T-cell (primary cell): ENCODE data around the gene ZMYM3. TPM values are rescaled to one million over a fixed set of nuclear protein-coding genes. Genes with fewer than 3 reads are reported as not detected.
"Not testable (repeated sequence)": the region's sequence is repeated elsewhere in the genome, so short reads cannot be mapped to it uniquely, and the experiment has no call there.

Experiments
- ATAC-seq, 4 experiments: fragments of 200-7000 bp in 3 of 4; fragments of 150-1000 bp in 1 of 4; cut with Tn5 transposase; replicated peaks in 1 of 4; 1 replicate in 3 of 4; 2 replicates in 1 of 4; pipeline ENCODE4 v1.10.0; 2021; ENCODE audit warnings: moderate library complexity in 3 of 4, mild to moderate bottlenecking in 2 of 4, moderate number of reproducible peaks in 1 of 4
- CTCF ChIA-PET, 2 donors: fragments of 300-600 bp; sonication (Branson Sonifier 250); formaldehyde crosslinking; loops; one replicate each; lab custom pipeline; 2022; ENCODE audit warnings: antibody characterized with exemption in 2 of 2; lab: Charles Lee
- POLR2A ChIA-PET, 2 donors: fragments of 300-600 bp; sonication (Branson Sonifier 250); formaldehyde crosslinking; loops; one replicate each; lab custom pipeline; 2022; ENCODE audit warnings: antibody characterized with exemption in 2 of 2; lab: Charles Lee
- DNase-seq, 35 experiments: peaks; one replicate each; pipeline versions ENCODE4 v3.0.0 to v3.0.0-alpha.2; 2013 to 2023
- H3K27ac ChIP-seq: one replicate; pipeline ENCODE4 v1.5.1; 2013; ENCODE audit warnings: low read length
- H3K27me3 ChIP-seq, 2 experiments: replicated peaks in 1 of 2; 1 replicate in 1 of 2; 2 replicates in 1 of 2; pipeline versions ENCODE4 v1.6.1 to v1.7.0; 2013; ENCODE audit warnings: low read length in 1 of 2, mixed read lengths in 1 of 2; ENCODE audit not compliant: control insufficient read depth in 2 of 2, insufficient read depth in 2 of 2; ENCODE audit errors: extremely low read depth in 1 of 2
- H3K36me3 ChIP-seq, 2 donors: 1 replicate in 1 of 2; 2 replicates in 1 of 2; pipeline versions ENCODE4 v1.6.1 to v1.7.0; 2013; ENCODE audit warnings: low read length in 1 of 2; ENCODE audit not compliant: control insufficient read depth in 2 of 2, insufficient read depth in 1 of 2; ENCODE audit errors: extremely low read depth in 1 of 2
- H3K4me1 ChIP-seq, 2 experiments: 1 replicate in 1 of 2; 2 replicates in 1 of 2; pipeline versions ENCODE4 v1.6.1 to v1.7.0; 2013; ENCODE audit warnings: low read length in 2 of 2, mixed read lengths in 1 of 2; ENCODE audit not compliant: insufficient read depth in 2 of 2, control insufficient read depth in 1 of 2; ENCODE audit errors: extremely low read depth in 1 of 2
- H3K4me3 ChIP-seq, 2 donors: 1 replicate in 1 of 2; 2 replicates in 1 of 2; pipeline versions ENCODE4 v1.5.1 to v1.7.0; 2013; ENCODE audit warnings: mild to moderate bottlenecking in 2 of 2, low read length in 1 of 2, moderate library complexity in 1 of 2; ENCODE audit not compliant: control insufficient read depth in 1 of 2; ENCODE audit errors: extremely low read depth in 1 of 2
- H3K9me3 ChIP-seq: 2 replicates; pipeline ENCODE4 v1.7.0; 2013
- H3K27ac Mint-ChIP-seq, 2 donors: one replicate each; pipeline ENCODE4 v1.8.0; 2020 to 2021; ENCODE audit warnings: mild to moderate bottlenecking in 2 of 2, mixed read lengths in 2 of 2
- H3K27me3 Mint-ChIP-seq, 2 donors: one replicate each; pipeline ENCODE4 v1.8.0; 2021 to 2022; ENCODE audit warnings: mixed read lengths in 2 of 2
- H3K36me3 Mint-ChIP-seq: one replicate; pipeline ENCODE4 v1.8.0; 2021; ENCODE audit warnings: mixed read lengths
- H3K4me1 Mint-ChIP-seq, 3 donors: one replicate each; pipeline ENCODE4 v1.8.0; 2020 to 2022; ENCODE audit warnings: mixed read lengths in 3 of 3, mild to moderate bottlenecking in 1 of 3
- H3K4me3 Mint-ChIP-seq, 3 donors: one replicate each; pipeline ENCODE4 v1.8.0; 2020 to 2022; ENCODE audit warnings: mild to moderate bottlenecking in 3 of 3, mixed read lengths in 3 of 3, moderate library complexity in 3 of 3
- H3K9me3 Mint-ChIP-seq, 3 donors: one replicate each; pipeline ENCODE4 v1.8.0; 2020 to 2022; ENCODE audit warnings: mixed read lengths in 3 of 3
- WGBS: methylation state at CpG from one replicate; pipeline ENCODE4 v1.1.5; 2013; ENCODE audit warnings: missing lambda C conversion rate; ENCODE audit not compliant: insufficient coverage; 5-methylcytosine and 5-hydroxymethylcytosine counted together
- total RNA-seq, 35 experiments: library from RNA in 6 of 35; stranded (reverse) in 6 of 35; fragments of 120-200 nt in 1 of 35; gene quantifications; one replicate each; pipeline versions ENCODE4 v1.2.1 to v1.2.4 and lab custom pipeline; 2013 to 2026

Gene ZMYM3
- total RNA-seq, result 10 to 100 TPM; 23.6 to 32.4 (median 28.7) TPM
- 13.4 TPM for total RNA-seq (2013)
- 5.2 to 64.5 (median 35.3) reads per million in 29 experiments for total RNA-seq (lab: John Stamatoyannopoulos, UW)

DNA sequence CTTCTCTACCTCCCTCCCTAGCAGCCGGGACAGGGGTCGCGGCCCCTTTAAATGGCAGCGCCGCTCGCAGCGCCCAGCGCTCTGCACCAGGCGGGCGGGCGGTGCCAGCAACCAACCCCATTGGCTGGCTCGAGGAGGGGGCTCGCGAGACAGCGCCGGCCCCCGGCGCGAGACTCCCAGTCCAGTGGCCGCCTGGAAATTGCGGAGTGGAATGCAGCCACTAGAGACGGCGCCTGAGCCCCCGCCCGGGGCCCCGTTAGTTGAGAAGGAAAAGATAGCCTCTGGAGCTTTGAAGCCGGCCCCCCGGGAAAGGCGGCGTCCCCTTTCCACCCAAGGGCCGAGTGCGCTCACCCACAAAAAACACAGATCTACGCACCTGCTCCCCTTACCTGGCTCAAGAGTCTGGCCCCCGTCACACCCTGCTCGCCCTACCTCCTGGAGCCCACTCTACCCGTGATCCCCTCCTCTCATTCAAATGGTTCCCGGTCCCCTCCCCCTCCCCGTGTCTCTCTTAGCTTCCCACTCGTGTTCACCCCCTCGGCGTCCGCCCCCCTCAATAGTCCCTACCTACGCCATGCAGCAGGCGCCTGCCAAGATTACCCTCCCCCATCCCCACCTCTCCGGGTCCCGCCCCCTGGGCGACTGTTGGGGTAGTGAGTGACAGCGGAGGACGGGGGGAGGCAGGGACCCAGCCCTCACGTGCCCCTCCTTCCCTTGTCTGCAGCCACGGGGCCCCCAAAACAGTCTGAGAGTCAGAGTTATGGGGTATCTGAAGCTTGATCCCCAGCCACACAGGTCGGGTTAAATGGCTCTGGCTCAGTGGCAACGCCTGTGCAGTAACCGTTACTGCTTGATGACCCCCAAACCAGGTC, at the start of gene ZMYM3:
Gene ZMYM3, minus strand, starts transcription at position 49 of the 872 bp plus-strand sequence. CDS start 885 bp downstream, outside the sequence.
- no peaks in the 10 kb centered on the region for H3K9me3 Mint-ChIP-seq
- H3K4me3 Mint-ChIP-seq, result peak within 1 kb of the TSS; percentile 89 to 92 (median 89)
- WGBS, result 0% methylated on average over 15 of the region's 54 CpGs

GRCh38 chrX:71302461-71303213, 48.7 kb upstream of the ZMYM3 start:
- 20% methylated on average over 1 of the region's 5 CpGs for WGBS
- peak overlapping the region; percentile 3 to 61 for H3K27ac Mint-ChIP-seq
- H3K4me3 Mint-ChIP-seq, result no peak overlapping the region
- H3K36me3 Mint-ChIP-seq, result peaks cover 30% of the 10 kb centered on the region
- peaks cover 0 to 21% of the 10 kb centered on the region in 2 donors for H3K36me3 ChIP-seq
- no peaks in the 10 kb centered on the region for H3K9me3 ChIP-seq
- POLR2A ChIA-PET, result no interaction called here
- no peaks in the 10 kb centered on the region for H3K9me3 Mint-ChIP-seq
- peaks cover 0 to 8% (median 7%) of the 10 kb centered on the region in 3 donors for H3K4me1 Mint-ChIP-seq
- H3K27me3 Mint-ChIP-seq, result no peaks in the 10 kb centered on the region
- no peak for DNase-seq
- H3K4me1 ChIP-seq, result no peaks in the 10 kb centered on the region
- H3K27ac ChIP-seq, result no peak overlapping the region
- H3K27me3 ChIP-seq, result no peaks in the 10 kb centered on the region
- no peak for ATAC-seq
- no peak overlapping the region for H3K4me3 ChIP-seq
- CTCF ChIA-PET, result no interaction called here

More for the DNA sequence above, at the start of gene ZMYM3:
- Histone ChIP-seq H3K27me3 (no peaks in the 10 kb centered on the region), H3K36me3 (peaks cover 0 to 3% of the 10 kb centered on the region in 2 donors), H3K4me1 (peaks cover 0 to 26% of the 10 kb centered on the region in 2 experiments), H3K4me3 (peak within 1 kb of the TSS; percentile 67 to 86), H3K9me3 (no peaks in the 10 kb centered on the region), H3K27ac (peak within 1 kb of the TSS; percentile 90)
- DNase-seq (peak; percentile 55 to 85 (median 76)), ATAC-seq (peak; percentile 83 to 88 (median 84))
- POLR2A ChIA-PET, result interaction anchor here (0.5 to 1.6 kb wide), 8 partner anchors 22 to 738 kb away, joined by 3 to 9 read pairs (median 4); partner anchors contain the start of genes TAF1 (in 2 of the 2), IL2RG (in 1 of the 2) and NONO (in 1 of the 2)
- Mint-ChIP-seq H3K27me3 (no peaks in the 10 kb centered on the region), H3K4me1 (peaks cover 21 to 34% (median 26%) of the 10 kb centered on the region in 3 donors), H3K27ac (peak within 1 kb of the TSS; percentile 89 to 93), H3K36me3 (peaks cover 4% of the 10 kb centered on the region)
- CTCF ChIA-PET, result interaction anchor here (0.5 to 2.1 kb wide), 7 partner anchors 10 to 396 kb away, joined by 3 to 22 read pairs (median 3); partner anchors contain the start of genes NONO (in 2 of the 2) and TAF1 (in 1 of the 2)

DNA sequence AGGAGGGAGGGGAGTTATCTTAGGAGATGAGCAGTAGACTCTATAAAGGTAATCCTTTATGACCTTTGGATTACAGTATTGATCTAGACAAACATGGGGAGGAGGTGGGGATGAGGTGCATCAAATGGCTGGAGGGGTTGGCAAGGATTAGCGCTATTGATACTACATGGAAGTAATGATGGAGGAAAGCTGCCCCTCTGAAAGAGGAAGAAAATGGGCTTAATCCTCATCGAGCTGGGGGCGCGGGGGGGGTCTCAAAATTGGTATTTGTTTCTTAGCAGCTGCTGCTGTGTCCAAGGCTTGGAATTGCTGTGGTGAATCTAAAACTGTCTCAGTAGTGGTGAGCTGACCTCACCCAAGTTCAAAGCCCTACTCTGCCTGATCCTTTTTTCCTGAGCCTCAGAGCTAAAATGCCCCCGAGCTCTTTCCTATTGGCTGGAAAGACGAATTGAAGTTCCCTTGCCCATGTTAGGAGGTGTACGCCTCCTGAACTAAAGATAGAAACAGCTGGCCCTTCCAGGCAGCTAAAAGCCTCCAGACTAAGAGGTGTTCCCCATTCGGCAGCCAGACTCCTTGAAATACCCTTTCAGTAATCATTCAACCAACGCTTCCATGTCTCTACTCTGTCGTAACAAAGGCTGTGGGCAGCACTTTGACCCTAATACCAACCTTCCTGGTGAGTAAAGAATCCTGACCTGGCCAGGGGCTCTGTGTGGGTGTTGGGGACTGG, 47.4 kb upstream of the ZMYM3 start, which contains the start of gene ITGB1BP2:
Gene ITGB1BP2, plus strand, starts transcription at position 556 of the 730 bp plus-strand sequence. Its CDS starts 57 bp downstream, at position 613.
- H3K9me3 ChIP-seq, result no peaks in the 10 kb centered on the region
- peaks cover 0 to 33% of the 10 kb centered on the region in 2 donors for H3K36me3 ChIP-seq
- no peak within 1 kb of the TSS for H3K27ac ChIP-seq
- DNase-seq, result no peak
- Mint-ChIP-seq H3K9me3 (no peaks in the 10 kb centered on the region), H3K27me3 (no peaks in the 10 kb centered on the region), H3K36me3 (peaks cover 42% of the 10 kb centered on the region), H3K4me1 (peaks cover 0 to 8% (median 7%) of the 10 kb centered on the region in 3 donors), H3K27ac (no peak within 1 kb of the TSS), H3K4me3 (no peak within 1 kb of the TSS)
- no peaks in the 10 kb centered on the region for H3K27me3 ChIP-seq
- no peak within 1 kb of the TSS for H3K4me3 ChIP-seq
- CTCF ChIA-PET, result no interaction called here
- WGBS, result no CpG with 5 or more reads among the region's 10 CpGs
- POLR2A ChIA-PET, result no interaction called here
- H3K4me1 ChIP-seq, result no peaks in the 10 kb centered on the region
- ATAC-seq, result no peak

- CTCF ChIA-PET, H3K27ac Mint-ChIP-seq, DNase-seq: not testable (repeated sequence)
Measured at GRCh38 chrX:71300495-71300894, 46.6 kb upstream of the ZMYM3 start.

DNA sequence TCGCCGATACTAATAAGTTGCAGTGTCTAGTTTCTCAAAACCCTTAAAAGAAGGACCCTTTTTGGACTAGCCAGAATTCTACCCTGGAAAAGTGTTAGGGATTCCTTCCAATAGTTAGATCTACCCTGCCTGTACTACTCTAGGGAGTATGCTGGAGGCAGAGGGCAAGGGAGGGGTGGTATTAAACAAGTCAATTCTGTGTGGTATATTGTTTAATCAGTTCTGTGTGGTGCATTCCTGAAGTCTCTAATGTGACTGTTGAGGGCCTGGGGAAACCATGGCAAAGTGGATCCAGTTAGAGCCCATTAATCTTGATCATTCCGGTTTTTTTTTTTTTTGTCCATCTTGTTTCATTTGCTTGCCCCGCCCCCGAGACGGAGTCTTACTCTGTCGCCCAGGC, 46.1 kb upstream of the ZMYM3 start:
- H3K4me1 ChIP-seq, H3K27me3 Mint-ChIP-seq, H3K27me3 ChIP-seq, H3K27ac ChIP-seq, H3K4me1 Mint-ChIP-seq, POLR2A ChIA-PET, DNase-seq, CTCF ChIA-PET, H3K4me3 ChIP-seq, H3K27ac Mint-ChIP-seq, H3K9me3 Mint-ChIP-seq, ATAC-seq, H3K9me3 ChIP-seq, H3K4me3 Mint-ChIP-seq: not testable (repeated sequence)
- peaks cover 44% of the 10 kb centered on the region for H3K36me3 Mint-ChIP-seq
- peaks cover 0 to 41% of the 10 kb centered on the region in 2 donors for H3K36me3 ChIP-seq
- no CpG with 5 or more reads among the region's 7 CpGs for whole genome bisulfite sequencing

More at GRCh38 chrX:71300495-71300894, 46.6 kb upstream of the ZMYM3 start:
- POLR2A ChIA-PET, H3K27me3 Mint-ChIP-seq, H3K27ac ChIP-seq, H3K9me3 Mint-ChIP-seq, H3K4me1 ChIP-seq, H3K4me1 Mint-ChIP-seq, H3K4me3 ChIP-seq, H3K4me3 Mint-ChIP-seq, H3K27me3 ChIP-seq, H3K9me3 ChIP-seq: not testable (repeated sequence)
- H3K36me3 ChIP-seq, result peaks cover 0 to 38% of the 10 kb centered on the region in 2 donors
- WGBS, result 92% methylated on average over 2 of the region's 7 CpGs
- H3K36me3 Mint-ChIP-seq, result peaks cover 45% of the 10 kb centered on the region
- peak in 1 of 4 experiments; percentile 11 for ATAC-seq
